GM12878 (cell line): Measurements from ENCODE around the gene RPS6KA2. TPM values are rescaled to one million over a fixed set of nuclear protein-coding genes. Genes with fewer than 3 reads are reported as not detected.

Experiments used
- ATAC-seq: fragments of 200-7000 bp; cut with Tn5 transposase; 3 replicates; pipeline ENCODE4 v1.9.1; 2020; ENCODE audit warnings: mild to moderate bottlenecking, moderate library complexity
- BruUV-seq: library from RNA; stranded (reverse); fragments of 400-500 nt; replicated peaks from 2 replicates; lab custom pipeline; 2021; lab: Mats Ljungman, UMichigan
- CTCF ChIA-PET: fragments of 300-600 bp; sonication (Branson Sonifier 250); formaldehyde crosslinking; extraction: SDS; loops from one replicate; lab custom pipeline; 2021; ENCODE audit warnings: inconsistent platforms; lab: Yijun Ruan, JAX
- POLR2A ChIA-PET: fragments of 350-600 bp; formaldehyde crosslinking; extraction: SDS; loops from one replicate; lab custom pipeline; 2021; ENCODE audit warnings: inconsistent platforms; lab: Charles Lee
- RAD21 ChIA-PET: fragments of 300-600 bp; sonication (Branson Sonifier 250); formaldehyde crosslinking; loops from one replicate; lab custom pipeline; 2023; ENCODE audit warnings: antibody characterized with exemption; ENCODE audit not compliant: unreplicated experiment; lab: Charles Lee
- SMC1A ChIA-PET: fragments of 300-600 bp; sonication (Branson Sonifier 250); formaldehyde crosslinking; loops from one replicate; lab custom pipeline; 2023; ENCODE audit not compliant: unreplicated experiment, uncharacterized antibody; lab: Charles Lee
- DNase-seq: peaks from one replicate; pipeline ENCODE4 v3.0.0-alpha.2; 2011; ENCODE audit warnings: low read depth, low spot score
- FAIRE-seq: peaks from 3 replicates; lab custom pipeline; 2011; peaks lifted over from hg19 to GRCh38; lab: Jason Lieb, UNC
- H2AFZ ChIP-seq: 2 replicates; pipeline ENCODE4 v1.6.0; 2011; ENCODE audit warnings: low read depth, low read length, control low read depth; ENCODE audit not compliant: control insufficient read depth
- H3K27ac ChIP-seq: 2 replicates; pipeline ENCODE4 v1.5.1; 2011; ENCODE audit warnings: control low read depth; ENCODE audit not compliant: control insufficient read depth, insufficient read depth
- H3K27me3 ChIP-seq, 2 experiments: replicated peaks in 1 of 2; 2 replicates each; pipeline versions ENCODE4 v1.6.0 to v1.6.1; 2011; ENCODE audit warnings: low read length in 1 of 2; ENCODE audit not compliant: control insufficient read depth in 2 of 2, insufficient read depth in 2 of 2
- H3K36me3 ChIP-seq, 2 experiments: 2 replicates each; pipeline ENCODE4 v1.5.1; 2011; ENCODE audit warnings: low read length in 1 of 2; ENCODE audit not compliant: control insufficient read depth in 2 of 2, insufficient read depth in 2 of 2
- H3K4me1 ChIP-seq: 2 replicates; pipeline ENCODE4 v1.6.1; 2011; ENCODE audit warnings: mild to moderate bottlenecking, low read length, moderate library complexity, mixed read lengths; ENCODE audit not compliant: control insufficient read depth, insufficient read depth
- H3K4me2 ChIP-seq: 2 replicates; pipeline ENCODE4 v1.6.0; 2011; ENCODE audit warnings: control low read depth; ENCODE audit not compliant: control insufficient read depth, insufficient read depth
- H3K4me3 ChIP-seq: fragments of 200-600 bp; sonication (generic); 2 replicates; pipeline ENCODE4 v1.5.1; 2016
- H3K79me2 ChIP-seq: 2 replicates; pipeline ENCODE4 v1.6.0; 2011; ENCODE audit warnings: low read length; ENCODE audit not compliant: control insufficient read depth, insufficient read depth
- H3K9ac ChIP-seq: 2 replicates; pipeline ENCODE4 v1.8.0; 2011; ENCODE audit warnings: low read length, control low read depth, mixed read lengths; ENCODE audit not compliant: control insufficient read depth, insufficient read depth
- H3K9me3 ChIP-seq: replicated peaks from 3 replicates; pipeline ENCODE4 v1.5.1; 2011; ENCODE audit warnings: mild to moderate bottlenecking, low read length; ENCODE audit not compliant: control insufficient read depth, insufficient read depth
- H4K20me1 ChIP-seq: 2 replicates; pipeline ENCODE4 v1.6.0; 2011; ENCODE audit not compliant: control insufficient read depth, insufficient read depth
- BACH1 ChIP-seq: fragments of 450-650 bp; IDR thresholded peaks from 2 replicates; pipeline ENCODE4 v1.6.1; 2017; ENCODE audit warnings: mild to moderate bottlenecking, borderline replicate concordance
- CBX3 ChIP-seq: fragments of 200-600 bp; sonication (generic); IDR thresholded peaks from 2 replicates; pipeline ENCODE4 v1.6.1; 2016; ENCODE audit warnings: low read depth, borderline replicate concordance
- CREB1 ChIP-seq: IDR thresholded peaks from 2 replicates; pipeline ENCODE4 v1.6.1; 2012; ENCODE audit warnings: low read depth, mild to moderate bottlenecking, inconsistent platforms
- EGR1 ChIP-seq, 2 experiments: IDR thresholded peaks; 1 replicate in 1 of 2; 2 replicates in 1 of 2; pipeline ENCODE4 v1.6.1; 2011 to 2012; ENCODE audit warnings: low read depth in 2 of 2, low read length in 2 of 2, borderline replicate concordance in 1 of 2, mild to moderate bottlenecking in 1 of 2, moderate library complexity in 1 of 2
- KDM1A ChIP-seq: fragments of 200-600 bp; sonication (generic); IDR thresholded peaks from 2 replicates; pipeline ENCODE4 v1.6.1; 2016; ENCODE audit warnings: borderline replicate concordance
- MTA3 ChIP-seq: IDR thresholded peaks from 2 replicates; pipeline ENCODE4 v1.6.1; 2012; ENCODE audit warnings: low read length, inconsistent platforms, borderline replicate concordance
- YBX1 ChIP-seq: fragments of 450-650 bp; IDR thresholded peaks from 2 replicates; pipeline ENCODE4 v1.6.1; 2016; ENCODE audit warnings: antibody characterized with exemption
- ZBED1 ChIP-seq: IDR thresholded peaks from 2 replicates; pipeline ENCODE4 v1.6.1; 2016; ENCODE audit warnings: borderline replicate concordance
- ZNF384 ChIP-seq: IDR thresholded peaks from 2 replicates; pipeline ENCODE4 v1.6.1; 2012; ENCODE audit warnings: low read depth, mild to moderate bottlenecking, low read length, improper control_type of control experiment, borderline replicate concordance
- ZZZ3 ChIP-seq: IDR thresholded peaks from 2 replicates; pipeline ENCODE4 v1.6.1; 2011; ENCODE audit warnings: low read depth; ENCODE audit not compliant: control insufficient read depth, insufficient read length
- WGBS: methylation state at CpG from one replicate; pipeline ENCODE4 v1.1.6; 2016; ENCODE audit warnings: low lambda C conversion rate; ENCODE audit not compliant: insufficient replicate concordance, insufficient coverage; ENCODE audit errors: missing lambda C conversion rate; 5-methylcytosine and 5-hydroxymethylcytosine counted together
- in situ Hi-C: fragments of 300-500 bp; cut with MboI; formaldehyde crosslinking; loops from 9 replicates; pipeline ENCODE4 v1.14.3; 2018; ENCODE audit warnings: mixed read lengths
- intact Hi-C: fragments of 100-400 bp; cut with micrococcal nuclease; formaldehyde crosslinking; loops from one replicate; pipeline ENCODE4 v1.14.2; 2022; ENCODE audit not compliant: unreplicated experiment
- polyA plus RNA-seq, 11 experiments: library from polyadenylated mRNA; depleted of rRNA in 4 of 11; unstranded in 6 of 11; stranded (reverse) in 5 of 11; fragments of >200 nt; fragmentation: Nextera tagmentation in 4 of 11; fragmentation: Illumina TruSeq in 1 of 11; extraction: Ambion mirVana in 4 of 11; extraction: Trizol in 1 of 11; gene quantifications; 1 replicate in 1 of 11; 2 replicates in 10 of 11; pipeline versions ENCODE4 v1.2.1 to v1.2.3, GENCODE V29; 2011 to 2016; ENCODE audit warnings: inconsistent platforms in 2 of 11, missing spikeins in 2 of 11, low read depth in 1 of 11
- total RNA-seq, 4 experiments: library from RNA; depleted of rRNA in 3 of 4; stranded (reverse); fragments of >200 nt in 3 of 4; fragmentation: Illumina TruSeq in 1 of 4; extraction: Trizol in 1 of 4; gene quantifications; 2 replicates each; pipeline versions ENCODE4 v1.2.1 to v1.2.3, GENCODE V29; 2013 to 2021
- TF ChIP-seq, protein P1 (sequence below): fragments of 450-650 bp; formaldehyde crosslinking; IDR thresholded peaks from 2 replicates; pipeline ENCODE4 v1.4.0; 2020; ENCODE audit warnings: mild to moderate bottlenecking, moderate library complexity
- TF ChIP-seq, protein P2 (sequence below): IDR thresholded peaks from 2 replicates; pipeline ENCODE4 v1.6.1; 2011; ENCODE audit warnings: borderline replicate concordance, low read depth, mild to moderate bottlenecking, moderate library complexity, low read length; ENCODE audit not compliant: insufficient read depth, poor library complexity, severe bottlenecking
- TF ChIP-seq, protein P3 (sequence below): fragments of 450-650 bp; IDR thresholded peaks from 2 replicates; pipeline ENCODE4 v1.6.1; 2017; ENCODE audit warnings: antibody characterized with exemption, mild to moderate bottlenecking, moderate library complexity
- TF ChIP-seq, protein P4 (sequence below): IDR thresholded peaks from 2 replicates; pipeline ENCODE4 v1.6.1; 2012; ENCODE audit warnings: low read depth, low read length, improper control_type of control experiment

RPS6KA2 gene
- total and polyA plus RNA-seq, 10 of the 15 experiments (the other 5 are each of a cell fraction or from before 2014, with no cell fraction given) = 0.02 to 1.0 (median 0.22) TPM; not detected in 1

DNA sequence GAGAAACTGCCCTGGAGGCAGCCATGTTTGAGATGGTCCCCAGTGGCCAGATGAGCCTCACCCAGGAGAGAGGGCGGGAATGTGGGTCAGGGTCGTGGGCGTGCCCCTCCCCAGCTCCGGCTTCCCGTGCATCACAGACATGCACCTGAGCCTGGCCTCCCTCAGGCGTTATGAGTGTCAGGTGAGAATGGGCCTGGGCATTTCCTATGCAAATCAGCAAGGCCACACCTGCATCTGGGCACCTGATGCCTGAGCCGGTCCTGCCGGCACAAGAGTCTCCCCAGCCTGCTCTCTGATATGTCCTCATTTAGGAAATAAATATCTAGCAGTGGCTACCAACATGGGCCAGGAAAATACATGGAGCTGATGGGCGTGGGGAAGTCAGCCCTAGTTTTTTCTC is 123.0 kb downstream of the RPS6KA2 start:
- no TSS peak for BruUV-seq
- Histone ChIP-seq H3K9ac (no peak overlapping the region), H3K4me2 (no peak overlapping the region), H3K4me1 (peaks cover 11% of the 10 kb centered on the region), H3K4me3 (no peak overlapping the region), H3K27ac (no peak overlapping the region), H2AFZ (no peak overlapping the region), H4K20me1 (no peaks in the 10 kb centered on the region), H3K27me3 (no peaks in the 10 kb centered on the region), H3K79me2 (no peaks in the 10 kb centered on the region), H3K36me3 (no peaks in the 10 kb centered on the region), H3K9me3 (peaks cover 4% of the 10 kb centered on the region; the same call in 1 of the 3 replicates)
- ChIA-PET SMC1A (no interaction called here), RAD21 (no interaction called here), POLR2A (no interaction called here), CTCF (no interaction called here)
- 23% methylated on average over 9 of the region's 9 CpGs for WGBS
- FAIRE-seq = no peak
- no peak for ATAC-seq
- no peak for DNase-seq
- intact Hi-C loops = no loop called here
- in situ Hi-C loops = no loop called here
- TF ChIP-seq BACH1 (no peak), ZBED1 (no peak), CREB1 (no peak), ZNF384 (no peak), KDM1A (no peak), CBX3 (no peak), YBX1 (no peak), ZZZ3 (no peak), EGR1 (IDR thresholded peaks at IDR 0.05; ENCODE audit: borderline replicate concordance in 1 of 2, low read depth in 2 of 2, low read length in 2 of 2) (no peak), MTA3 (no peak)
- TF ChIP-seq, protein P1, sequence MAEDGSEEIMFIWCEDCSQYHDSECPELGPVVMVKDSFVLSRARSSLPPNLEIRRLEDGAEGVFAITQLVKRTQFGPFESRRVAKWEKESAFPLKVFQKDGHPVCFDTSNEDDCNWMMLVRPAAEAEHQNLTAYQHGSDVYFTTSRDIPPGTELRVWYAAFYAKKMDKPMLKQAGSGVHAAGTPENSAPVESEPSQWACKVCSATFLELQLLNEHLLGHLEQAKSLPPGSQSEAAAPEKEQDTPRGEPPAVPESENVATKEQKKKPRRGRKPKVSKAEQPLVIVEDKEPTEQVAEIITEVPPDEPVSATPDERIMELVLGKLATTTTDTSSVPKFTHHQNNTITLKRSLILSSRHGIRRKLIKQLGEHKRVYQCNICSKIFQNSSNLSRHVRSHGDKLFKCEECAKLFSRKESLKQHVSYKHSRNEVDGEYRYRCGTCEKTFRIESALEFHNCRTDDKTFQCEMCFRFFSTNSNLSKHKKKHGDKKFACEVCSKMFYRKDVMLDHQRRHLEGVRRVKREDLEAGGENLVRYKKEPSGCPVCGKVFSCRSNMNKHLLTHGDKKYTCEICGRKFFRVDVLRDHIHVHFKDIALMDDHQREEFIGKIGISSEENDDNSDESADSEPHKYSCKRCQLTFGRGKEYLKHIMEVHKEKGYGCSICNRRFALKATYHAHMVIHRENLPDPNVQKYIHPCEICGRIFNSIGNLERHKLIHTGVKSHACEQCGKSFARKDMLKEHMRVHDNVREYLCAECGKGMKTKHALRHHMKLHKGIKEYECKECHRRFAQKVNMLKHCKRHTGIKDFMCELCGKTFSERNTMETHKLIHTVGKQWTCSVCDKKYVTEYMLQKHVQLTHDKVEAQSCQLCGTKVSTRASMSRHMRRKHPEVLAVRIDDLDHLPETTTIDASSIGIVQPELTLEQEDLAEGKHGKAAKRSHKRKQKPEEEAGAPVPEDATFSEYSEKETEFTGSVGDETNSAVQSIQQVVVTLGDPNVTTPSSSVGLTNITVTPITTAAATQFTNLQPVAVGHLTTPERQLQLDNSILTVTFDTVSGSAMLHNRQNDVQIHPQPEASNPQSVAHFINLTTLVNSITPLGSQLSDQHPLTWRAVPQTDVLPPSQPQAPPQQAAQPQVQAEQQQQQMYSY (CRISPR knock-in tag) = no peak
- TF ChIP-seq, protein P2, sequence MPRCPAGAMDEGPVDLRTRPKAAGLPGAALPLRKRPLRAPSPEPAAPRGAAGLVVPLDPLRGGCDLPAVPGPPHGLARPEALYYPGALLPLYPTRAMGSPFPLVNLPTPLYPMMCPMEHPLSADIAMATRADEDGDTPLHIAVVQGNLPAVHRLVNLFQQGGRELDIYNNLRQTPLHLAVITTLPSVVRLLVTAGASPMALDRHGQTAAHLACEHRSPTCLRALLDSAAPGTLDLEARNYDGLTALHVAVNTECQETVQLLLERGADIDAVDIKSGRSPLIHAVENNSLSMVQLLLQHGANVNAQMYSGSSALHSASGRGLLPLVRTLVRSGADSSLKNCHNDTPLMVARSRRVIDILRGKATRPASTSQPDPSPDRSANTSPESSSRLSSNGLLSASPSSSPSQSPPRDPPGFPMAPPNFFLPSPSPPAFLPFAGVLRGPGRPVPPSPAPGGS = no peak
- TF ChIP-seq, protein P3, sequence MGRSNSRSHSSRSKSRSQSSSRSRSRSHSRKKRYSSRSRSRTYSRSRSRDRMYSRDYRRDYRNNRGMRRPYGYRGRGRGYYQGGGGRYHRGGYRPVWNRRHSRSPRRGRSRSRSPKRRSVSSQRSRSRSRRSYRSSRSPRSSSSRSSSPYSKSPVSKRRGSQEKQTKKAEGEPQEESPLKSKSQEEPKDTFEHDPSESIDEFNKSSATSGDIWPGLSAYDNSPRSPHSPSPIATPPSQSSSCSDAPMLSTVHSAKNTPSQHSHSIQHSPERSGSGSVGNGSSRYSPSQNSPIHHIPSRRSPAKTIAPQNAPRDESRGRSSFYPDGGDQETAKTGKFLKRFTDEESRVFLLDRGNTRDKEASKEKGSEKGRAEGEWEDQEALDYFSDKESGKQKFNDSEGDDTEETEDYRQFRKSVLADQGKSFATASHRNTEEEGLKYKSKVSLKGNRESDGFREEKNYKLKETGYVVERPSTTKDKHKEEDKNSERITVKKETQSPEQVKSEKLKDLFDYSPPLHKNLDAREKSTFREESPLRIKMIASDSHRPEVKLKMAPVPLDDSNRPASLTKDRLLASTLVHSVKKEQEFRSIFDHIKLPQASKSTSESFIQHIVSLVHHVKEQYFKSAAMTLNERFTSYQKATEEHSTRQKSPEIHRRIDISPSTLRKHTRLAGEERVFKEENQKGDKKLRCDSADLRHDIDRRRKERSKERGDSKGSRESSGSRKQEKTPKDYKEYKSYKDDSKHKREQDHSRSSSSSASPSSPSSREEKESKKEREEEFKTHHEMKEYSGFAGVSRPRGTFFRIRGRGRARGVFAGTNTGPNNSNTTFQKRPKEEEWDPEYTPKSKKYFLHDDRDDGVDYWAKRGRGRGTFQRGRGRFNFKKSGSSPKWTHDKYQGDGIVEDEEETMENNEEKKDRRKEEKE = no peak
- TF ChIP-seq, protein P4, sequence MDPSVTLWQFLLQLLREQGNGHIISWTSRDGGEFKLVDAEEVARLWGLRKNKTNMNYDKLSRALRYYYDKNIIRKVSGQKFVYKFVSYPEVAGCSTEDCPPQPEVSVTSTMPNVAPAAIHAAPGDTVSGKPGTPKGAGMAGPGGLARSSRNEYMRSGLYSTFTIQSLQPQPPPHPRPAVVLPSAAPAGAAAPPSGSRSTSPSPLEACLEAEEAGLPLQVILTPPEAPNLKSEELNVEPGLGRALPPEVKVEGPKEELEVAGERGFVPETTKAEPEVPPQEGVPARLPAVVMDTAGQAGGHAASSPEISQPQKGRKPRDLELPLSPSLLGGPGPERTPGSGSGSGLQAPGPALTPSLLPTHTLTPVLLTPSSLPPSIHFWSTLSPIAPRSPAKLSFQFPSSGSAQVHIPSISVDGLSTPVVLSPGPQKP = no peak
